NCI-H2107 treated with DMSO at 0.1 percent for 48 hours (cell line): ENCODE data around the gene NCAM1.
"Not testable (repeated sequence)": the region's sequence is repeated elsewhere in the genome, so short reads cannot be mapped to it uniquely, and the experiment has no call there.

ENCODE experiments used
- DNase-seq: peaks from one replicate; lab custom pipeline; 2025; ENCODE audit not compliant: unreplicated experiment; lab: John Stamatoyannopoulos, UW

The NCAM1 gene

DNA sequence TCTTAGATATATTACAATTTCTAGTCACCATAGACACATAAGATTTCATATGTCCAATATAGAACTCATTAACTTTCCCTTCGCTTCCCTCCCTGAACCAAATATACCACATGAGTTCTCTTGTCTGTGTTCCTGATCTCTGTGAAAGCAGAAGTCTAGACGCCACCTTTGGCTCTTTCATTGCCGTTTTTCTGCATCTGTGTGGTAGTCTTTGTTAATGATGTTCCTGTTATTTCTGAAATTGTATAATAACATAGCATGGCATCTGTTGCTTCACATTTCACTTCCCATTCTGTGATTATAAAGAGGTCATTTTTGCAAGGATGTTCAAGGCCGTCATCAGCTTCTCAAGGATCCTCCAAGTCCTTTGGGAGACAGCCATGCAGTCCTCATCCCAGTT is 58.5 kb downstream of the NCAM1 start:
- no peak for DNase-seq

DNA sequence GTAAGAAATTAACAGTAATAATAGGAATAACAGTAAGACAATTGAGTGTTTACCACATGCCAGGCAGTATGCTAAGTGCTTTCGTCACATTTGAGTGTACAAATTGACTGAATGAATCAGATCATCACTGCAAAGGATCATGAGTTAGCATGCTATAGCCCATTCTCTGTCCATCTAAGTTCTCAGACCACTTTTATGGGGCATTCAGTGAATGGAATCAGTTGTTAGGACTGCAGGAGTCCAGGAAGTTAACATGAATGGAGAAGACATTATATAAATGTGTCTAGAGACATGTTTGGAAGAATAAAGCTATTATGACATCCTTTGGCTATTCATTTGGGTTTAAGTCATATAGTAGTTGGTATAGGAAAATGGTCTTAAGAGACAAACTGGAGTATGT is 59.9 kb downstream of the NCAM1 start:
- DNase-seq, result no peak

DNA sequence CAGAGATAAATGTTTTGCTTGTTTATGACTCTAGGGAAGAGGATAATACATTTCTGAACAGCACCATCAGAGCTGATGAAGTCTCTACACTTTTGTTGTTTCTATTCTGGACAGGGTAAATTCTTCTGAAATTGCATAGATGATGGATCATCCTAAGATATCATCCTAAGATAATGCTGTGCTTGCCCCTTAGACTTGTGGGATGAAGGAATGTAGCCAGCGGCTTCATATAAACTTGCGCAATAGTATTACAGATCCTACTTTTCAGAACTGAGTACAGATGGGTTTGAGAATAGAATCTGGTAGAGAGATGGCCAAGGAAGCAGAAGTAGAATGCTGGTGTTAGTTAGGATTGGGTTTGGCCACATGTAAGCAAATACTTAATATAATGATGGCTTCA is 61.0 kb downstream of the NCAM1 start:
- DNase-seq, result no peak

DNA sequence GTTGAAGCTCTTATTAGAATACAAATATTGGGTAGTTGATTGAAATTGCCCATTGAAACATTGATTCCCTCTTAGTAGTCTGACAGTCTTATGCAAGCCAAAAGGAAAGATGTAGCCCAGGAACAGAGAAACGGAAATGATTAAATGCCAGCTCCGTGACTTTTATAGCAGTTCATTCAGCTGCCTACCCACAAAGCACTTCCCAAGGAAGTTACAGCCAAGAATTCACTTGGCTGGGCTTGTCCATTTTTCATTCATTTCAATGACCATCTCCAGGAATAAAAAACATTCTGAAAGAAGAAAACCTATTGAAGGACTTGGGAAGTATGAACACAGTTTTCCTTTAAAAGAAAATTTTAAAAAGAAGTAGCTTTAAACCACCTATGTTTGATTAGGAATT is 62.0 kb downstream of the NCAM1 start:
- DNase-seq, result no peak

DNA sequence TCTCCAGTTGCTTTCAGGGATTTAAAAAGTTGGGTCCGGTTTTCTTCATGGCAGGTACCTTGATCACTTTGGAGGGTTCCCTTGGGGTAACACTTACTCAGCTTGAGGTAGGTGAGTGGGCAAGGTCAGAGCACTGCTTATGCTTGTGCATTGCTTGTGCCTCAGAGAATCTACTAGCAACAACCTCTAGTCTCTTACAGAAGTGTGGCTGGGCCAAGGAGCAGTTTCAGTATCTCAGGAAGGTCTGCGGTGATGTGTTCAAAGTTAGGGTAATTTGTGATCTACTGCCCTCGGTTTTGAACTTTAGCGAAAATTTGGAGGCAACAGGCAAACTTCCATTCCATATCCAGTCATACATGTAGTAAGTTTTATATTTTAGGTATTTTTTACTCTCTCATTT is 62.8 kb downstream of the NCAM1 start:
- no peak for DNase-seq

DNA sequence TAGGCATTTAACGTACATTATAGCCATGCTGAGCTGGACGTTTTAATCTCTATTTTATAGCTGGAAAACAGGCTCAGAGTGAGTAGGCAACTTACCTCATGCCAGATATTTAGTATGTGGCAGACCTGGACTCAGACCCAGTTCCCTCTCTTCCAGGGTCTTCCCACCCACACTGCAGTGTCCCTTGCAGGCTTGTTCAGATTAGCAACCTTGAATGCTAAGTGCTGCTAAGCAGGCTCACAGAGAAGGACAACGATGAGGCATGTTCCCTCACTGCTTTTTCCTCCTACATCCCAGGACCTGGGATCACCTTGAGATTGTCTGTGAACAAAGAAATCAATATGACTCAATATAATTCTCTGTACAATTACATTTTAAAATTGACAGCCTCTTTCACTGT is 65.6 kb downstream of the NCAM1 start:
- DNase-seq, result no peak

DNA sequence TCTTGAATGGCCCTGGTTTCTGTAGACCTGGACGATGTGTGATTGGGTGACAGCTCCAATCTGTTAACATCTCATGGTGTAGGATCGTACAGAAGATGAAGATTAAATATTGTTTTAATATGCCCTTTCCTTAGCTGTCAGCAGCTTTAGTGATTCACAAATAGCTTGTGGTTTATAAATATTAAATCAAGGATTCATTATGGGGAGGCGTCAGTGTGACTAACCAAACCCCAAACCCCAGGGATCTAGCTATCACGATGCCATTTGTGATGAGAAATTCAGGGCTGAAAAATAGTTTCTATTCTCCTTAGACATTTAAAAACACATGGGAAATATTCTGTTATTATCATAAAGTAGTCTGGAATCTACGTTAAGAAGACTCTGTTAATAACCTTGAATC is 73.4 kb downstream of the NCAM1 start:
- DNase-seq, result no peak

DNA sequence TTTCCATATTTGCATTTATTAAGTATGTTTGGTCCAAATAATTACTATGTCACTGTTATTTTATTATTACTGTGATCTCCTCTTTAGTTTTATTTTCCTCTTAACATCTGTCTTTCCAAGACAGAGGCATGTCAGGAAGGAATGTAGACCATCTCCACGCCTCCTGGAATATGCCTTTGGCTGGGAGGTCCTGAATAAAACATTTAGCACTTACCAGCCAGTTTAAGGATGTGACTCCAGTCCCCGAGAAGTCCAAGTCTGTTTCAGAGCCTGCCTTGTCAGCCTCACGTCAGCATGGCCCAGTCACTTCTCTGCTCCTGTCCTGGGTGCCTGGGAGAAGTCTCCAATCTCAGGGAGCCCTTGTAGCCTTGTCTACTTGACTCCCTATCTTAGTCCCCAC is 74.5 kb downstream of the NCAM1 start:
- no peak for DNase-seq

DNA sequence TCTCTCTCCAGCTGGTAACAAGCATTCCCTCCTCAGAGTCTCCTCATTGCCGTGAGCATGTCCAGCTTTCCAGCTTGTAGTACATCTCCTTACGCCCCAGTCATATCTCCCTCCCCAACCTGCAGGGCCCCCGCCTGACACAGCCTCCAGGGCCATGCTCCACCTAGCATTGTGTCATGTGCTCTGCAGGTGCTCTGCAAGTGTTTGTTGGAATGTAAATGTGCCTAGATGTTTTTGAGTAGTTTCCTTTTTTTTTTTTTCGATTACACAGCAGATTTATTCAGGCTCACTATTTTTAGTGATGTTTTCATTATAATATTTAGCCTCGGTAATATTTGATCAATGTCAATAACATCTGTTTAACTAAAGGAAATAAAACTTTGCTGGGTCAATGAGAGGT is 82.5 kb downstream of the NCAM1 start:
- DNase-seq, result no peak

DNA sequence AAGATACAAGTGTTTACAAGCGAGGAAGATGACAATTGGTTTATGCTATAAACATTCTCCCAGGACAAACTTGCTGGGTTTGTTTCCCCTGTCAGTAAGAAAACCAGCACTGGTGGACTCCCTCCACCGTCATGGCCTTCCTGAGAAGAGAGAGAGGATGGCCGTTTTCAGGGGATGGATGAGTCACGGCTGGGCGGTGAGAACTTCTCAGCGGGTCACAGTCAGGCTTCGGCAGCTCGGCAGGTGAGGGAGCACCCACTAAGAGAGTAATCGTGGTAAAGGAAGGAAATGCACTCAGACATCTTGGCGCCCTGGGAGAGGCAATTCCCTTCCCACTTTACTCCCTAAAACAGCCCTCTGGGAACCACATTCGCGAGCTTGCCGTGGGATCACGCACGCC is 83.9 kb downstream of the NCAM1 start:
- DNase-seq, result no peak

DNA sequence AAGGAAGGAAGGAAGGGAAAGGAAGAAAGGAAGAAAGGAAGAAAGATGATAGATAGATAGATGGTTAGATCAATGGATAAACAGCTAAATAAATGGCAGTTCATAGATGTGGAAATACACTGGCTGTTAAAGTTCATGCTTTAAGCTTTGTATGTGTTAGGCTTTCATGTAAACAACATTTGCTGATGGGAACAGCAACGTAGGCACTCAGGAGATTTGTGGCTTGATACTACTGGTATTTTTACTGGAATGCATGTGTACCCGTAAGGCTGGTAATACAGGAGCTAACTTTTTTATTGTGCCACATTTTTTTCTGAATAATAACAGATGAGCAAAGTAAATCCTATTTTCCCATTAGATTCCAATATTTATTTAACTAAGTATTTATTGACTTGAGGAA is 85.6 kb downstream of the NCAM1 start:
- DNase-seq, result no peak

DNA sequence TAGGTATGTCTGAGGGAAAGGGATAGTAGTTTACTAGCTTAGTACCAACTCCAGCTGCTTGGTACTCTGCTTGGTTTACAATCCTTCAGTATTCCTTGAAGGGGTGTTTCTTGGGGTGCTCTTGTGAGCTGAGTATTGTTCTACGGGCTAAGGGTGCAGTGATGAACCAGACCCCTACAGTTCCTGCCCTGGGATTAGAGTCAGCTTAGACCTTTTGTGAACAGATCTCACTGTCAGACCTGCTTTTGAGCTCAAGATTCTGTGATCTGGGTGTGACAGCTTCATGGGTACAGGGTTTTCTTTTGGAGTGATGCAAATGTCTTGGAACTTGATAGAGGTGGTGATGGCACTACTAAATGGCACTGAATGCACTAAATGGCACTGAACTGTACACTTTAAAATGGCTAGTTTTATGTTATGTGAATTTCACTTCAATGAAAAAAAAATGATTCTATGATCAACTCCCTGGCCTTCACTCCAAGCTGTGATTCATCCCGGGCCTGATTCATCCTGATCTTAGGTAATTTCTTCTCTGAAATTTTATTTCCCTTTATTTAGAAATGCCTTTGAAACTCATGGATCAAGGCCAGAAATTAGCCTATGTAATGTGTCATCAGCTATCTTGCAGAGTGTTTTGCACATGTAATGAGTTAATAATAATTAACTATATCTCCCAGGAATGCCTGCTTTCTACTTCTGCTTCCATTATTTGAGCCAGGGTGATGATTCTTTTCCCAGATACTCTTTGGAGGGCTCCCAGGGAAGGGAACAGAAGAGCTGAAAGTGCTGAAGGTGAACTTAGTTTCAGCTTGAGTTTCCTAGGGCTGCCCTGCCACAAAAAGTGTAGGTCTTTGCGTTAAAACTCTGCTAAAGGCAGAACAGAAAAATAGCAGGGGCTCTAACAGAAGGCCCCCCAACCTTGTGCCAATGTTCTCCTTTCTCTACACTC is 87.9 kb downstream of the NCAM1 start:
- DNase-seq, result no peak

DNA sequence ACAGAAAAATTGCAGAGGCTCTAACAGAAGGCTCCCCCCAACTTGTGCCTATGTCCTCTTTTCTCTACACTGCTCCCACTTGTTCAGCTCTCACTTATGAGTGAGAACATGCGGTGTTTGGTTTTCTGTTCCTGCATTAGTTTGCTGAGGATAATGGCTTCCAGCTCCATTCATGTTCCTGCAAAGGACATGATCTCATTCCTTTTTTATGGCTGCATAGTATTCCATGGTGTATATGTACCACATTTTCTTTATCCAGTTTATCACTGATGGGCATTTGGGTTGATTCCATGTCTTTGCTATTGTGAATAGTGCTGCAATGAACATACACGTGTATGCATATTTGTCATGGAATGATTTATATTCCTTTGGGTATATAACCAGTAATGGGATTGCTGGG is 91.8 kb downstream of the NCAM1 start:
- DNase-seq, result not testable (repeated sequence)

DNA sequence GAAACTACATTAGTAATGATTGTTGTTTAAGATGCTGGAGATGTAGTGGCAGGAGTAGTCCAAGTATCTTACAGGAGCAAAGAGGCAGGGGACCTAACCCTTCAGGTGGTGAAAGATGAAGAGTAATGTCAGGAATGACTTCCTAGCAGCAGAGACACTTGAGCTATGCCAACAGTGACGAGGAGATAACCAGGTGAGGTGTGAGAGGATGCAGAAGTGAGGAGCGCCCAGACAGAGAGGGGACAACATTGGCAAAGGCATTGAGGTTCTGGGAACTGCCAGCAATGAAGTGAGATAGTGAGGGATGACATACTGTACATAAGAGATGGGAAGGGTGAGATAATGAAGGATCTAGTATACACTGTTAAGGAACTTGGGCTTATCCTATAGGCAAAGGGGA is 95.8 kb downstream of the NCAM1 start:
- DNase-seq, result no peak

DNA sequence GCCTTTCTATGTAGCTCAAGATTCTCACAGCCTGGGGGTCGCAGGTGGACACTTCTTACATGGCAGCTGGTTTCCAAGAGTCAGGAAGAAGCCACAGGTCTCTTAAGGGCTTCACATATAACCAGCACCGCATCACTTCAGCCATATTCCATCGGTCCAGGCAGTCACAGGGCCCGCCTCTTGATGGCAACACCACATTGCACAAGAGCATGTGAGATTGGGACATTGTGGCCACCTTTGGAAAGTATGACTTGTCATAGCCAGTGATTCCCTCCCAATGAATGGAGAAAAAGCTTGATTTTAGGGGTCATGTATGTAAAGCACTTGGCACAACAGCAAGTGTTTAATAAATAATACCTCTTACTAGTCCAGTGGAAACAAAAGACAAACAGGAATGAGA is 98.3 kb downstream of the NCAM1 start:
- DNase-seq, result no peak

DNA sequence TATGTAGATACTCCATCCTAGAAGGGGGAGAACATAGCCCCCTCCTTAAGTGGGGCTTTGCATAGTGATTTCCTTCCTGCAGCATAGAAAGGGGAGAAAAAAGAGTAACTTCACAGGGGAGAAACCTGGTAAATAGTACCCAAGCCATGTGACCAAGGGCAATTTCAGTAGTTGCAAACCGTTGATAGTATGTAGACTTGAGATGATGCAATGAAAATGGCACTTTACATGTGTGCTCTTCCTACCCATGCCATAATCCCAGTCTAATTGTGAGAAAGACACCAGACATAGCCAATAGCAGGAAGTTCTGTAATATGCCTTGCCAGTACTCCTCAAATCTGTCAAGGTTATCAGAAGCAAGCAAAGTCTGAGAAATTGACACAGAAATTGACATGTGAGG is 104.1 kb downstream of the NCAM1 start:
- no peak for DNase-seq

DNA sequence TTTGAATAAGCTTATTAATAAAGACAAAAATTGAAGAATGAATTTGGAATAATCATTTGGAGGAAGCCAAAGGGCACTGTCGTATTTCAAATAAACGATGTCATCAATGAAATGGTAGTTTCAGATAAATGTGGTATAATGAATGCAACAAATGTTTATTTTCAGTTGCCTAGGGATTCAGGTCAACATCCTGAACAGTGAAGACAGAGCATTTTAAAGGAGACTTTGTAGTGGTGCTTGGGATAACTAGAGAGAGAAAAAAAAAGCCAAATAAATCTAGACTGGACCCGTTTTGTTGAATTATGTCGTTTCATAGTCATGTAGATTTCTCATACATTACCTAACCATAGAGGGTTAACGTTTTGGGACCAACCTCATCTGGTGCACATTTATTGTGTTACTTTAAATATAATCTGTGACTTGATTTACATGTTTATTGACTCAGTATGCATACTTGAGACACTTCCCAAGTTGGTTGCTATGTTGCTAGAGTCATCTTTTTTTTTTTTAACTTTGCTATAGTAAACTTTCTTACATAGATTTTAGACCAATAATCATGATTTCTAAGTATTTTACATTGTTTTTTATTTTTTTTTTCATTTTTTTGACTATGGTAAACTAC is 111.1 kb downstream of the NCAM1 start:
- DNase-seq, result no peak

DNA sequence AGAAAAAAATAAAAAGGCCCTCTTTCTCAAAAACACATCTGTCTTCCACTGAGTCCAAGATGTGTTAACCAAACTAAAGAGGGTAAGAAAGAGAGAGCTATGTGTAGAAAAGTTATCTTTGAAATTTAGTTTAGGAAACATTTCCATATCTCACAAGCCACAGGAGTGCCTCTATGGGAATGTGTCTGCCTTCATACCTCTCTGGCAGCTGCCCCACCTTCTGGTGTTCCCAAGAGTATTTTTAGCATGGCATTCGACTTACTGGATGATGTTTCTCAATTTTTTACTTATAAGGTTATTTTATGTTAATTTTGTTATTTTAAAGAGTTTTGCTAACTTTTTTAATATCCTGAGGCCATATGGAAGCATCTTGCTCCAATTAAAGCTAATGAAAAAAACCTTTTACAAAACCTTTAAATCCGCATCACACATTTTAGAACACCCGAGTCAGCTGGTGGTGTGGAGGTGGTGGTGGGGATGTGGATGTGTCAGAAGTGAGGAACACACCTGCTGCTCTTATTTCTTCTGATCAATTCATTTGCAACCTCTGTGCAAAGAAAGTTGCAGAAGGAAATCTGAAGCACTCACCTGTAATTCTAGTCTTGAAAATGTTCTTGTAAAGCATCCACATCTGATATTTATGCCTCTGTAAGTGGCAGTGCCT is 112.2 kb downstream of the NCAM1 start:
- DNase-seq, result no peak

DNA sequence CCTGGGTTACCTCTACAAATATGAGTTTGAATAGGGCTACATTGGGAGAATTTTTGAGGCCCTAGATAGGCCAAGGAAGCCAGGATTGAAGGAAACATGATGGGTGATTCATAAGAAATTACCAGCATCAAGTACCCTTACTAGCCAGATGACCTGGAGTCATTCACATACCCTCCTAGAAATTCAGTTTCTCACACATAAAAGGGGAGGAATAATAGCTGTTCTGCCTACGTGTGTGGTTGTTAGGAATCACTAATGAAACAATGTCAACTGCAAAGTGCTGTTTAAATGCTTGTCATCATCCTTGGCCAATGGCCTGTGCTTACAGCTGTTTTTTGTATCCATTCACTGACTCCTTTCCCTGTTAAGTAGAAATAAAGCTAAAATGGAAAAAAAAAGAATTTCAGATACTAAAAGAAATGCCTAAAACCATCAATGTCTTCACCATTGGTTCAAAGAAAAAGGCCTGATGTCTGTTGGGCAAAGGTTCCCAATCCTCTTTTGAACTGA is 114.4 kb downstream of the NCAM1 start:
- no peak for DNase-seq

DNA sequence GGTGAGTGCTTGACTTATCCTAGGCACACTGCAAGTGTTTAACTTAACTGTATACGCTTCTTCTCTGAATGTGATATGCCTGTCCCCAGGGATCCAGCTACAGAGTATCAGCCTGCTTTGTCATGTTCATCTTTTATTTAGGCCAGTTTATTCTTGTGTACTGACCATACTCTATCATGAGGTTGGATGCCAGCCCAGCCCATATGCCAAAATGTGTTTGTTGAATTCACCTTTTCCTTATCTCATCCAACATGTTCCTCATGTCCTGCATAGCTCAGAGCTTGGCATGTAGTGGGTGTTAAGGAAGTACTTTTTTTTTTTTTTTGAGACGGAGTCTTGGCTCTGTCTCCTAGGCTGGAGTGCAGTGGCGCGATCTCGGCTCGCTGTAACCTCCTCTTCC is 116.2 kb downstream of the NCAM1 start:
- DNase-seq, result no peak

DNA sequence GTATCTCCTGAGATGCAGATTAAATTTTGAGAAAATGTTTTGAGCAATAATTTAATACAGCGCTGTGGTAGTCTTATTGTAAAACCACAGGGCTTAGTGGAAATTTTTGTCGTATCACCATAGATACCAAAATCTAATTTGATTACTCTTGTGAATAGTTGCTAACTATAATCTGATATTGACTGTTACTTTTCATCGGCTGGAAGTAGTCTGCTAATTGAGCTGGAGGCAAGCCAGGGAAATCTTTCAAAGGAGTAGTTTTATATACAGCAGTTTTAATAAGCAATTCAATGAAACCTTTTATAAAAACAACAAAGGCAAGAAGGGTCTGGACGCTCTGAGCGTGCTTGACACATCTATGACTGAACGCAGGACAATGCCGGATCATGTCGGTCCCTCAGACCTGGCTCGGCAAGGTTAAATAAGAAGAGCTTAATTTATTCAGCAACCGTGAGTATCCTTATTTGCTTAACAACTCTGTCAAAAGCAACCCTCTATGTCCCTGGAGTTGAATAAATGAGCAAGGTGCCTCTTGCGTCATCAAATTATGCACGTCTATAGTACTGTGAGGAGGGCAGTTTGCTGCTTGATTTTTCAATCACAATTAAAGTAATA is 121.2 kb downstream of the NCAM1 start:
- peak; percentile 48 for DNase-seq
